ENCODE results near the gene SERINC5.

The SERINC5 gene

GRCh38 chr5:80067016-80067415, 188.8 kb downstream of the SERINC5 start:
- no peak for DNase-seq (ENCODE audit: low read depth, low spot score)
- no peak overlapping the region for H3K4me3 ChIP-seq (ENCODE audit: low read length)

GRCh38 chr5:80064124-80064523, 191.7 kb downstream of the SERINC5 start:
- no peak for DNase-seq (ENCODE audit: low read depth, low spot score)

More at GRCh38 chr5:80064124-80064523, 191.7 kb downstream of the SERINC5 start:
- no peak overlapping the region for H3K4me3 ChIP-seq (ENCODE audit: low read length)

Data from Jurkat, Clone E6-1 (cell line).